ENCODE results near the gene PCLO. TPM values are rescaled to one million over a fixed set of nuclear protein-coding genes. Genes with fewer than 3 reads are reported as not detected.

The PCLO gene
- total and polyA plus RNA-seq, 9 of the 15 experiments (the other 6 are each of a cell fraction or from before 2014, with no cell fraction given) = under 0.01 to 0.01 TPM; not detected in 7

GRCh38 chr7:83130623-83131545, 31.8 kb downstream of the PCLO start (continued):
- no peak for TF ChIP-seq PRDM10 (IDR thresholded peaks at IDR 0.05; ENCODE audit: partially characterized antibody)

- no peak overlapping the region for H2AFZ ChIP-seq (ENCODE audit: low read depth, low read length)
- no peak overlapping the region for H3K27ac ChIP-seq (ENCODE audit: extremely low read depth, low read depth, low read length)
- no TSS peak for BruUV-seq (replicated peaks)
- no peak for FAIRE-seq
- no peaks in the 10 kb centered on the region for H3K27me3 ChIP-seq (ENCODE audit: control insufficient read depth in 2 of 2, insufficient read depth in 2 of 2, low read length in 2 of 2)
- POLR2A ChIA-PET = no interaction called here
- no peaks in the 10 kb centered on the region for H3K36me3 ChIP-seq (ENCODE audit: control insufficient read depth, insufficient read depth, low read length)
- no peaks in the 10 kb centered on the region for H3K79me2 ChIP-seq (ENCODE audit: control insufficient read depth, insufficient read depth, low read length)
- 0% methylated on average over 5 of the region's 5 CpGs for WGBS (ENCODE audit: insufficient coverage, low coverage, missing lambda C conversion rate)
- ATAC-seq = no peak
- CTCF ChIA-PET (ENCODE audit: low intra/inter-chr PET ratio) = no interaction called here
- no peak overlapping the region for H3K4me3 ChIP-seq
- no peaks in the 10 kb centered on the region for H4K20me1 ChIP-seq (replicated peaks; ENCODE audit: control insufficient read depth, insufficient read depth, low read length)
- H3K4me2 ChIP-seq (ENCODE audit: insufficient read depth, low read length) = no peak overlapping the region
- H3K9me3 ChIP-seq (replicated peaks; ENCODE audit: control insufficient read depth, insufficient read depth, low read depth, low read length) = 0 out of 2 replicates have a peak, but pooled peaks cover 2% of the 10 kb centered on the region
- no peak overlapping the region for H3K9ac ChIP-seq (ENCODE audit: insufficient read depth in 1 of 2, low read depth in 2 of 2, low read length in 2 of 2)
- DNase-seq (ENCODE audit: extremely low read depth in 1 of 4, low spot score in 3 of 4) = no peak
- intact Hi-C loops (cut with micrococcal nuclease) (no loop called here), in situ Hi-C loops (cut with MboI) (no loop called here)
- no peaks in the 10 kb centered on the region for H3K4me1 ChIP-seq (replicated peaks in 1 of 2; ENCODE audit: control insufficient read depth in 2 of 2, insufficient read depth in 2 of 2, low read length in 2 of 2)
- no peaks in the 10 kb centered on the region for H3K9me1 ChIP-seq (ENCODE audit: control insufficient read depth, insufficient read depth, low read length)
- TF ChIP-seq PPARD (CRISPR knock-in tag; IDR thresholded peaks at IDR 0.05) = no peak
- TF ChIP-seq TAF9B (IDR thresholded peaks at IDR 0.05; ENCODE audit: partially characterized antibody) = no peak
- TF ChIP-seq TGIF2 (CRISPR knock-in tag; IDR thresholded peaks at IDR 0.05) = no peak
- TF ChIP-seq DNMT1 (IDR thresholded peaks at IDR 0.05) = no peak
- no peak for TF ChIP-seq RAD21 (CRISPR knock-in tag; conservative IDR thresholded peaks at IDR 0.05 in 1 of 2, IDR thresholded peaks at IDR 0.05 in 1 of 2)
Measured at GRCh38 chr7:83130191-83130590, 32.5 kb downstream of the PCLO start.
